ENCODE results near the gene TUBA4B.
A peak's percentile ranks its signal among the peaks of the same experiment; 100 is the strongest.
"Not testable (repeated sequence)": the region's sequence is repeated elsewhere in the genome, so short reads cannot be mapped to it uniquely, and the experiment has no call there.

Gene TUBA4B

DNA sequence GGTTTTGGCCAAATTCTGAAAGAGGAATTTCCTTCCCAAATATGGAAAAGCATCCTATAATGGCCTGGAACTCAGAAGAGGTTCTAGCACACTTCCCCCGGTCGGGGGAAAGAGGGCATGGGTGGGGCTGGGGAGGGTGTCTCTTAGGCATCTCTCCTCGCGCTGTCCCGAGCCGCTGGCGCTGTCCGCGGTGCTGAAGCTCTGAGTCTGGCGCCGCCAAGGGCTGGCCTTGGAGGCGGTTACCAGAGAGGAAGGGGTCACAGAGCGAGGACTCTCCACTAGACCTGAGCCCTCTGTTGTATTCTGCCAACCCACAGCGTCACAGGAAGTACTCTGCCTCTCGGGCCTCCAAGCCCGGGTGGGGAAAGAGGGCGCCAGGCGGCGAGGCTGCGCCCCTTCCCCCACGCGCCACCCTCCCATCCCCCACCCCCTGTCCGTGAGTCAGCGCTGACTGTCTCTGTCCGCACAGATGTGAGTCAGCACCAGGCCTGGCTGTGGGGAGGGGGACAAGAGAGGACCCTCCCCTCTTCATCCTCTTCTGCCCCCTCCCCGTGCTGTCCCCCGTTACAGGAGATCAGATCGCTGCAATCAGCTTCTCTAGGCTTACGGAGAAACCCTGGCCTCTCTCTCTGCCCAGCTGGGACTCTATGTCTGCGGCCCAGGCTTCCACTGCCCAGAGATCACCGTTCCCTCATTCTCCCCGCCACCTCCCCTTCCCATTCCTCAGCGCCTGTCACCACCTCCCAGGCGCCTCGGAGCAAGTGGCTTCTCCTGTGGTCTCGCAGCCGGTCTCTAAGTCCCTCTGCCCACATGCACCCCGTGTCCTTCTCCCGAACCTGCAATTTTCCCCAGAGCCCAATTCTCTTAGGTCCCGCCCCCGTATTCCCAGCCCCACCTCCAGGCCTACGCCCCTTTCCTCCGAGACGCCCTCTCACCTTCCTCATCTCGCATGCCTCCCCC is 55.4 kb downstream of the TUBA4B start:
- FAIRE-seq: no peak
- DNase-seq (ENCODE audit: extremely low spot score, insufficient read length, low read depth): peak; percentile 46

GRCh38 chr2:219309278-219309677 is 56.2 kb downstream of the TUBA4B start, which contains the start of gene PTPRN:
TSS of gene PTPRN (minus strand) at chr2:219309401. CDS start at chr2:219309332, 69 bp downstream.
- no peak for FAIRE-seq
- no peak for DNase-seq (ENCODE audit: extremely low spot score, insufficient read length, low read depth)

DNA sequence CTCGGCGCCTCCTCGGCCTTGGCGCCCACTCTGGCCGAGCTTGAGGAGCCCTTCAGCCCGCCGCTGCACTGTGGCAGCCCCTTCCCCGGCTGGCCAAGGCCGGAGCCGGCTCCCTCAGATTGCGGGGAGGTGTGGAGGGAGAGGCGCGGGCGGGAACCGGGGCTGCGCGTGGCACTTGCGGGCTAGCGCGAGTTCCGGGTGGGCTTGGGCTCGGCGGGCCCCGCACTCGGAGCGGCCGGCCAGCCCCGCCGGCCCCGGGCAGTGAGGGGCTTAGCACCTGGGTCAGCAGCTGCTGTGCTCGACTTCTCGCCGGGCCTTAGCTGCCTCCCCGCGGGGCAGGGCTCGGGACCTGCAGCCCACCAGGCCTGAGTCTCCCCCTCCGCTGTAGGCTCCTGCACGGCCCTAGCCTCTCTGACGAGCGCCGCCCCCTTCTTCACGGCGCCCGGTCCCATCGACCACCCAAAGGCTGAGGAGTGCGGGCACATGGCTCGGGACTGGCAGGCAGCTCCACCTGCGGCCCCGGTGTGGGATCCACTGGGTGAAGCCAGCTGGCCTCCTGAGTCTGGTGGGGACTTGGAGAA is 59.7 kb downstream of the TUBA4B start:
- not testable (repeated sequence) for DNase-seq (ENCODE audit: extremely low spot score, insufficient read length, low read depth); FAIRE-seq

- no peak for DNase-seq (ENCODE audit: extremely low spot score, insufficient read length, low read depth)
- FAIRE-seq: no peak
These were observed 61.9 kb downstream of the TUBA4B start for GRCh38 chr2:219314804-219315468.
